Activated T-helper 1 cell treated with anti-CD3 and anti-CD28 coated beads, Interleukin-2, amount 50 U/mL, for 16 hours (primary cell): Measurements from ENCODE around the gene HDHD3.
"Not testable (repeated sequence)": the region's sequence is repeated elsewhere in the genome, so short reads cannot be mapped to it uniquely, and the experiment has no call there.

Experiments used
- DNase-seq, 2 donors: peaks; one replicate each; pipeline ENCODE4 v3.0.0-alpha.2; 2020; ENCODE audit warnings: low read depth in 1 of 2, low spot score in 1 of 2

Gene HDHD3, protein sequence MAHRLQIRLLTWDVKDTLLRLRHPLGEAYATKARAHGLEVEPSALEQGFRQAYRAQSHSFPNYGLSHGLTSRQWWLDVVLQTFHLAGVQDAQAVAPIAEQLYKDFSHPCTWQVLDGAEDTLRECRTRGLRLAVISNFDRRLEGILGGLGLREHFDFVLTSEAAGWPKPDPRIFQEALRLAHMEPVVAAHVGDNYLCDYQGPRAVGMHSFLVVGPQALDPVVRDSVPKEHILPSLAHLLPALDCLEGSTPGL

DNA sequence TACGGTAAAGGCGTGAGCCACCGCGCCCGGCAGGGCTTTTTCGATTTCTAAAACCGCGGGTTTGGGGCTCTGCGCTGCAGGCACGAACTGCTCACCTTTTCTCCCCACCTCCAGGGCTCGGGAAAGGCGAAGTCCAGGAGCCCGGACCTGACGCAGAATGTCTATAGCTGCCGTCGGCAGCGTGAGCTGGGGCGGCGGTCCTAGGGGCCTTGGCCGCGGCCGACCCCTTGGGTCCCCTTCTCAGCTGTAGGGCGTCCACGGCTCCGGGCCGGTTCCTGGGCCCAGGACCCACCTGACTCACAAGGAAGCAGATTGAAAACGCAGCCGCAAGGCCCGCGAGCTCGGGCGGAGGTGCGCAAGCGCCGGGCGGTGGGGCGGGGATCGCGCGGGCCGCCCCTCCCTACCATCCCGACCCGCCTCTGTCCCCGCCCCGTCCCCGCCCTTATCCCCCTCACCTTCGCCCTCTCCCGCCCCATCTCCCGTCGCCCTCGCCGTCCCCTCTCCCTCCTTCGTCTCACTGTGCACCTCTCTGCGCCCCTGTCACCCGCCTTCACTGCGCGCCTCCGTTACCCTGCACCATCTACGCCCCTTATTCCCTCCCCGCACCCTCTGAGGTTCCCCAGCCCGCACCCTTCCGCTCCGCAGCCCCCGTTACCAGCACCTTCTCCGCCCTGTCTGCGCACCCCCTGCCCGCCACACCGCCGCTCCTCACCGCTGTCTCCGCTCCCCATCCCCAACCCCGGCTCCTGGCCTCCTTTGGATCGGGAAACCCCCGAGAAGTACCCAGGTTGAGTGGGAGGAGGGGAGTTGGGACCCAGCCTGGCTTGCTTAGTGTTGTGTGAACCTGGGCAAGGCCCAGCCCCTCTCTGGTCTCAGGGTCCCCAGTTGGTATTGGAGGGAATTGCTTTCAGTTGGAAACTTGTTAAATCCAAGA lies at the start of gene HDHD3:
Gene HDHD3, minus strand, starts transcription at position 353 of the 934 bp plus-strand sequence. CDS start 2,632 bp downstream, outside the sequence.
- DNase-seq: peak; percentile 49 to 75

DNA sequence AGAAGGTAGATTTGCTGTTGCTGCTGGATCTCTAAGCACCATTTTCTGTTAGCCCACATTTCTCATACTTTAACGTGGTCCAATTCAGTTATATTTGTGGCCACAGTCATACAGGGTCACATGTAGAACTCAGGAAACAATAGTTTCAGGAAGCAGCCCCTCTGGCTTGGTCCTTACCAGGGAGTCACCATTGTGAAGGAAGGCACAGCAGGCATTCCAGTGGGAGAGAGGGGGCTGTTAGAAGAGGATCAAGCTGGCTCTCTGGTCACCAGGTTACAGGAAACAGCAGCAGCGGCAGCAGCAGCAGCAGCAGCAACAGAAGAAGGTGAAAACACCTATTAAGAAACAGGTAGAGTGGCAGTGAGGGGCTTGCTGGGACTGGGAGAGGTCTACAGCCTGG lies 48.3 kb upstream of the HDHD3 start:
- no peak for DNase-seq

DNA sequence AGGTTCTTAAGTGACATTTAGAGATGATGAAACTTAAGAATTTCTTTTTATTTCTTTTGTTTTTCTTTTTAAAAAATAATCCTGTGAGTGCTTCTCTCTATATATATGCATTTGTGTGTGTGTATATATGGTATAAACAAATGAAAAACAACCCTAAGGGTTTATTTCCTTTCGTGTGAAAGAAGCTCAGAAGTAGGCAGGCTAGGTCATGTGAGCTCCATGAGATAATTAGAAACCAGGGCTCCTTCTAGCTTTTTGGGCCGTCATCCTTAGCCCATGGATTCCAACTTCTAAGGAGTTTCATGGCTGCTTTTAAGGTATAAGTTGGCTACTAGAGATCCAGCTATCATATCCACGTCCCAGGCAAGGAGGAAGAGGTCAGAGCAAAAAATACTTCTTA lies 44.9 kb upstream of the HDHD3 start:
- DNase-seq: no peak

DNA sequence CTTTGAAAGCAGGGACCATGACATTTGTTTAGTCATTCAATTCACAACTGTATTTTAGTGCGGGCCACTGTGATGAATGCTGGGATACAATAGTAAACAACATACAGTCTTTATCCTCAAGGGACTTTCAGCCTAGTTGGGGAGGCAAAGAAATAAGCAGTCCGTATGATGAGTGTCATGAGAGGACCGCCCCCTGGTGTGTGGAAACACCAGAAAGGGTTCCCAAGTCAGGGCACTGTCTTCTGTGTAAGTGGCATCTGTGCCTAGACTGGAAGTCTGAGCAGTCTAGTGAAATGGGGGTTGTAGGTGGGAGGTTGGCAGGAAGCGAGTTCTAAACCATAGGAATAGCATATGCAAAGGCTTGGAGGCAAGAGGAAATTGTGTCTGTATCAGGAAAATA lies 40.6 kb upstream of the HDHD3 start:
- no peak for DNase-seq

DNA sequence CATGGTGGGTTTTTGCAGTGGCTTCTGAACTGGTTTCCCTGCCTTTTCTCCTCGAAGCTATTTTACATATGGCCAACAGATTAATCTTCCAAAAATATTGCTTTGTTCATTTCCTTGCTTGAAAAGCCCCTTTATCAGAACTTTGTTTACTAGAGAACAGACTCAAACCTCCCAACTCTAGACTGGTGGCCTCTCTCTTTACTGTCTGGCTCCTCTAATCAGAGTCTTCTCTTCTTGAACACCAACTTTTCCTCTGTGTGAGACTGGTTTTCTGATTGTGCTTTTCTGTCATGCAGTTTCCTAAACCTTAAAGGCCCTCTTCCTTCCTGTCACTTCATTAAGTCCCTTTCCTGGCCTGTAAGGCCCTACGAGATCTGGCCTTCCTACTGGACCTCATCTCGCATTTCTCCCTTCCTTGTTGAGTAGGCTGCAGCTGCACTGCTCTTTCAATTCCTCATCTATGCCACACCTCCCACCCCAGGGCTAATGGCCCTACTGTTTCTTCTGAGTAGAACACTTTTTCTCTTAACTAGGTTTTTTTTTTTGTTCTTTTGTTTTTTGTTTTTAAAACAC lies 39.4 kb upstream of the HDHD3 start:
- DNase-seq: no peak

DNA sequence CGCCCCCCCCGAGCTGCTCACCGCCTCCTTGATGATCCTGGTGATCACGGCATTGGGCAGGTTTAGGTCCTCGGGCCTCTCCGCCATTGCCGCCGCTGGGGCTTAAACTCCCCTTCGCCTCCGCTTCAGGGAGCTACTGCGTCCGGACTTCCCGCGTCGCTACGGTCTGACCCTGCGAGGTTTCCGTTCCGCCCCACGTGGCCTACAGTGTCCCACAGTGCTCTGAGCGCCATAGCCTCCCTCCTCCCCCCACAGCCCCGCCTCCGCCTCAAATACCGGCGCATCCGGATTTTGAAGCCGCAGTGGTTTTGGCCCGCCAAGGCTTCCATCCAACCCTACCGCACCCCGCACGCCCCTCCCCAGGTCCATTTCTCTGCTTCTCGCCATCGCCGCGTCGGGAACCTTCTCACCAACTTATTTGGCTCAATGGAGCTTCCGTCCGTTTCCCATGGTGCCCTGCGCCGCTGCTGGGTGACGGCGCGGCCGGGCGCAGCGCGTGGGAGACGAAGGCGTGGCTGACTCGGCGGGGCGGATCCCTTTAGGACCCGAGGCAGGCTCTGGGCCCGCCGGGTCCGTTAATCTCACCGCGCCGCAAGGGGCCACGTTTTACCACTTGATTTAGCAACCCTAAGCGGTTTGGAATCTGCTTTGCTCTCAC lies 33.5 kb upstream of the HDHD3 start, which contains the start of the genes C9orf43 and POLE3:
Gene C9orf43, plus strand, starts transcription at position 541 of the 658 bp plus-strand sequence. CDS start 2,747 bp downstream, outside the sequence.
Gene POLE3, minus strand, starts transcription at position 469 of the 658 bp plus-strand sequence. Its CDS starts 382 bp downstream, at position 87.
- peak; percentile 89 to 90 for DNase-seq

DNA sequence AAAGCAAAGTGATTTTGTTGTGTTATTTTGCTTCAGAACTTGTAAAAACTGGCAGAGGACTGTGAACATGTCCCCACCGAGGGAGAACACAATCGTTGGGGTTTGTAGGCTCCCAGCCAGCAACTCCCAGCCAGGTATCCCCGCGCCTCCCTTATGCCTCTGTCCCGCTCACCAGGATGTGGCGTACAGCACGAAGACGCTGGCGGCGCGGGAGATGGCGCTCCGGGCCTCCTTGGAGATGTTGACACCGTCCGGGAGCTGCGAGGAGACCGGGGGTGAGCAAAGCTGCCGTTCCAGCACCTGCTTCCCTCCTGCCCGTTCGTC lies 33.1 kb upstream of the HDHD3 start:
- DNase-seq: no peak

DNA sequence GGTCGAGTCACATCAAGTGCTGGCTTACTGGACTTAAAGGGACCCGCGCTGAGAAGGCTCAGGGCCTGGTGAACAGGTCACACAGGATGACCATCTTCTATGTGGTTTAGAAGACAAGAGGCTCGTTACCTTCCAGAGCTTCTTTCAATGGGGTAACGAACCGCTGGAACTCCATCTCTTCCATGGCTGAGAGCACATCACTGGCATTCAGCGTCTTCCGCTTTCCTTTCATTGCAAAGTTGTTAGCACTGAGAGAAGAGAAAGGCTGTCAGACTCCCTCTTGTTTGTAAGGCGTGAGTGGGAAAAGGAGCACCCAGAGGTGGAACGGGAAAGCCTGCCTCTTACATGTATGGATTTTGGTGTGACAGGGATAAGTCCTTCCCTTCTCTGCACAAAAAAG lies 32.7 kb upstream of the HDHD3 start:
- no peak for DNase-seq

DNA sequence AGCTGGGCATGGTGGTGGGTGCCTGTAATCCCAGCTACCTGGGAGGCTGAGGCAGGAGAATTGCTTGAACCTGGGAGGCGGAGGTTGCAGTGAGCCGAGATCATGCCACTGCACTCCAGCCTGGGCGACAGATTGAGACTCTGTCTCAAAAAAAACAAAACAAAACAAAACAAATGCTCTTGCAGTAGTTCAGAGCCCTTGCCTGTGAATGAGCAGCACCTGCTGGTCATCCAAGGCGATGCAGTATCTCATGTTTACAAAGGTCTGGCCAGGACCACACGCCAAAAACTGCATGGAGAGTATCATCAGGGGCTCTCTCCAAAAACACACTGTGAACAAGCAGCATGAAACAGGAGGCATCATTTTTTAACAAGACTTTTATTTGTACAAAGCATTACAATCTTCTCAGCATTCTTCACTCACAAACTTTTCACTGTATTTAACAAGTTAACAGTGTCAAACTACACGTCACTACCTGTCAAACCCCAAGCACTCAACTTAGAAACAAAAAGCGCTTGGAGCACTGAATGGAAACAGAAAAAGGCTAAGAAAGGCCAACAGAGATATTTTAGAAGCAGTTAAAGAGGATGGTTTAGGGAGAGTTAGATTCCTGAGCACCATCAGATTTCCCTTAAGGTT lies 30.2 kb upstream of the HDHD3 start:
- peak in 1 of 2 donors; percentile 15 for DNase-seq

DNA sequence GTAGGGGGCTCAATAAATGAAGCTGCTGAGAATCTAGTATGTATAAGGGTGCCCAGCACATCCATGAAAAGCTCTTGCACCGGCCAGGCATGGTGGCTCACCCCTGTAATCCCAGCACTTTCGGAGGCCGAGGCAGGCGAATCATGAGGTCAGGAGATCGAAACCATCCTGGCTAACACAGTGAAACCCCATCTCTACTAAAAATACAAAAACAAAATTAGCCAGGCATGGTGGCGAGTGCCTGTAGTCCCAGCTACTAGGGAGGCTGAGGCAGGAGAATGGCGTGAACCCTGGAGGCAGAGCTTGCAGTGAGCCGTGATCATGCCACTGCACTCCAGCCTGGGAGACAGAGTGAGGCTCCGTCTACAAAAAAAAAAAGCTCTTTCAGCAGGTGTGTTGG lies 29.6 kb upstream of the HDHD3 start:
- DNase-seq: not testable (repeated sequence)

DNA sequence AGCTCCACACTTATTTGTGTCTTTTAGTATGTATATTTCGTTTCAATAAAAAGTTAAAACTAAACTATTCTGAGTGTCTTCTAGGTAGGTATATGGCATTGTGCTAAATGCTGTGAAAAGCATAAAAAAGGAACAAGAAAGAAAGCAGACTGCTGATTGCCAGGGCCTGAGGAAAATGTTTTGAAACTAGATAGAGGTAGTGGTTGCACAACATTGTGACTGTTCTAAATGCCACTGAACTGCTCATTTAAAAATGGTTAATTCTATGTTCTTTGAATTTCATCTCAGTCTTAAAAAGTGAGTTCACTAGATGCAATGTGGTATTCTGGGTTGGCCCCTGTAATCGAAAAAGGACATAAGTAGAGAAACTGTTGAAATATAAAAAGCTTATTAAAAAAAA lies 26.9 kb upstream of the HDHD3 start:
- no peak for DNase-seq

DNA sequence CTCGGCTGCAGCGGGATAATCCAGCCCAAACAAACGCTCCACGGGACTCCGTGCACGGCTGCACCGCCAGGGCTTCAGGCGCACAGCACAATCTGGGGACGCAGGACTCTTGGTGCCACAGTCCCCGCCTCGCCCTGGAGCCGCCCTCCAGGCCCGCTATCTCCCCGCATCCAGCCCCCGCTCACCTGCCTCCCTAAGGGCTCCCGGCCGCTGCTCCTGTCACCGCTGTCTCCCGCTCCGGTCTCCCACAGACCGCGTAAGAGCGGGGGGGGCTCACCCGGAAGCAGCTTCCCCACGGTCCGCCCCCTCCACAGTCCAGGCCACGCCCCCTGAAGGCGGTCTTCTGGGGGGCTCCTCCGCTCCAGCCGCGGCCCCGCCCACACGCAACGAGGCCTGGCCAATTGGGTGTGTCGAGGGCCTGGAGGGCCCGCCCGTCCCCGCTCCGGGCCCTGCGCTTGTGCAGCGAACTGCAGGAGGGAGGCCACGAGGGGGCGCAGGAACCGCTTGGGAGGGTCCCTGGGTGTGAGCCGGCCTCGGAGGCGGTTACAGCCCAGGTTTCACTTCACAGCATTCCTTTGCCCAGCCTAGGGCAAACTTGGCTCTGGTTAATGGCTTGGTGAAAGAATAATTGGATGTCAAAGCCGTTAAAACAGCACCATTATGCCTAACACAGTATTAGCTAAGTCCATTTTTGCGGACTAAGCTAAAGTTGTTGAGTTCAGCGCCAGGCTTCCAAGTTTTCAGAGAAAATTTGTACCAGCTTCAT lies 24.4 kb upstream of the HDHD3 start, which contains the start of gene ALAD:
Gene ALAD, minus strand, starts transcription at position 258 of the 766 bp plus-strand sequence. CDS start 7,725 bp downstream, outside the sequence.
- DNase-seq: peak; percentile 99

DNA sequence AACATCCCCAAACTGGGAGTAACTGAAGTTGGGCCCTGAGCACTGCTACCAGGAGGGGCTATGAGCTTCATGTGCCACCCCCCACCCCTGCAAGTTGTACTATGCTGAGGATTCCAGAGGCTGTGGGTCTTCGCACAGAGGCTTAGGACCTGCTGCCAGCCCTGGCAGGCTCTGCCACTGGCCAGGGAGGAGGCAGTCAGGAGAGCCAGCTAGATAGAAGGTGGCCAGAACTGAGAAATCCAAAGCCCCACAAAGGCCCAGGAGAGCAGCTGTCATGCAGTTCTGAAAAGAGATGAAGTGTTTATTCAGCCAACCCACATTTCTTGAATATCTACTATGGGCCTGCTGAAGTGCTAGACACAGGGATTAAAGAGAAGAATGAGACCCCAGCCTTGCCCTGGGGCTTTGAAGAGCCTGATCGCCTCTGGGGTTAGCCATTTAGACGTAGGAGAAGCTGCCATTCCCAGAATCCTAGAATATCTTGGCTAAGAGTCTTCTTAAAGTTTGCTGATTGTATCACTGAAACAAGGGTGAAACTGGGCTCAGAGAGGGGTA lies 22.9 kb upstream of the HDHD3 start:
- no peak for DNase-seq

DNA sequence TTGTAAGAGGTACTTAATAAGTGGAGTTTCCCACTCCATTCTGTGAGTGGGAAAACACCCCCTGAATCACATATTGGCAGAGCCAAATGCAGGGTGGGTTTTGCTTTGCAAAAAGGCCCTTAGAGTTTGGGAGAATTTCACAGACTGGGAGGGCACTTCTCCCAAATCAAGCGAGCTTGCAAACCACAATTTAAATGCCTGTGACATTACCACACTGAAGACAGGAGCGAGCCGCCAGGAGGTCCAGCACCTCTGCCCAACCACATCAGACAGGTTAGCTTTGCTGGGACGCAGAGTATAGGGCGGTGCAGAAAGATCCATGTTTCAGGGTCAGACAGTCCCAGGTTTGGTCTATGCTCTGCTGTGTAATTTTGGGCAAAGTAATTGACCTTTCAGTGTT lies 22.0 kb upstream of the HDHD3 start:
- DNase-seq: no peak

DNA sequence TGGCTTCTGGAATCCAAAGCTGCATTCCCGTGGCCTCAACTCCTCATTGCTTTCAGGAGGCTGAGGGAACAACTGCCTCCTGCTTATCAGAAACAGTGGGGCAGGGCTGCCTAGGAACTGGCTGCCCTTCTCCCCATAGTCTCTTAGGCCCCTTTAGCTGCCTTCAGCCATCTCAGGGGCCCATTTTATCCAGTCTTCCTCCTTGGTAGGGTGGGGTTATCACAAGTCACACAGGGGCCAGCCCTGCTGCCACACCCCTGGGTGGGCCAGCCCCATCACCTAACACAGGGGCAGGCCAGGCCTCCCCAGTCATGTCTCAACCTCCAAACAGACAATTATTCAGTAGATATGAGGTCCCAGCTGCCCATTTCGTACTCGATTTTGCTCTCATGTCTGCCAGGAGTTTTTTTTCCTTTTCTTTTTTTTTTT lies 20.4 kb upstream of the HDHD3 start:
- no peak for DNase-seq

DNA sequence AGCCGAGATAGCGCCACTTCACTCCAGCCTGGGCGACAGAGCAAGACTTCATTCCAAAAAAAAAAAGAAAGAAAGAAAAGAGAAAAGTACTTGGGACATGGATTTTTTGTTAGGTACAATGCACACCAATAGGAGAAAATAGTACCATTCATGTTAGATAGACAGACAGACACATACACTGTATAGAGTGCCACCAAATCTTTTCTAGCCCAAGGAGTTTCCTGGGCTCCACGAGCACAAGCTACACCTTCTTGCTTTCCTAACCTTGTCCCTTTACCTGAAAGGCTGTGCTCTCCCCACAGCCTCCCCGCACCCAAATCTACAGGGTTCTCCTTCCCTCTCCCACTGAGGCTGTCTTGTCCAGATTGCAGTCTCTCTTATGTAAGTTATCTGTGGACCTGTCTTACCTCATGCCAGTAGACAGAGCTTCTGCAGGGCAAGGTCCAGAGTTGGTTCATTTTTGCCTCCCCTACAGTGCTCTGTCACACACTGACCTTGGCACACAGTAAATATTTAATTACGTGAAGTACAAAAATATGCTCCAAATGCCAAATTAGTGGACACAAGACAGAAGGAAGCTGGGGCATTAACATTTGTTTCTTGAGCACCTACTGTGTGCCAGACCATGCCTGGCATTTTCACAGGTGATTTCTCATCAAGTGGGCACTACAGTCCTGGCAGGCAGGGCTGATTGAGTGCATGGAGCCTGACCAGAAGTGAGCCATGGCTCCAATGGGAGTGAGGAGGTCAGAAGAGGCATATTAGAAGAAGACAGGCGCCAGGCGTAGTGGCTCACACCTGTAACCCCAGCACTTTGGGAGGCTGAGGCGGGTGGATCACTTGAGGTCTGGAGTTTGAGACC lies 18.4 kb upstream of the HDHD3 start:
- DNase-seq: no peak

DNA sequence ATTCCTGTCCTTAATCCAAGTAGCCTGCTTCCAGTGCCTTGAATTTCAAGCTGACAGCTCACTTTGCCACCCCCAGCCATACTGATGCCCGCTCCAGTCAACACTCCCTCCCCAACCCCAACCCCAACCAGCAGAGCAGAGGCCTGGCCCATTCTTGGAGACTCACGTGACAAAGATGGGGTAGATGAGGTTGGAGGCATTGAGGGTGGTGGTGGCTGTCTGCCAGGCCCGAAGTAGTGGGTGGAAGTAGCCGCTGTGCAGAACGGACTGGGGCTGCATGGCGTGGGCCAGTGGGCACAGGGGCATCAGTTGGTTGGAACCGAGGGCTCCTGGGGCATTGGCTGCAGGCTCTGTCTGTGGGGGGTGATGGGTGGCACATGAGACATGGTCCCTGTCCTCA lies 16.5 kb upstream of the HDHD3 start:
- DNase-seq: no peak

DNA sequence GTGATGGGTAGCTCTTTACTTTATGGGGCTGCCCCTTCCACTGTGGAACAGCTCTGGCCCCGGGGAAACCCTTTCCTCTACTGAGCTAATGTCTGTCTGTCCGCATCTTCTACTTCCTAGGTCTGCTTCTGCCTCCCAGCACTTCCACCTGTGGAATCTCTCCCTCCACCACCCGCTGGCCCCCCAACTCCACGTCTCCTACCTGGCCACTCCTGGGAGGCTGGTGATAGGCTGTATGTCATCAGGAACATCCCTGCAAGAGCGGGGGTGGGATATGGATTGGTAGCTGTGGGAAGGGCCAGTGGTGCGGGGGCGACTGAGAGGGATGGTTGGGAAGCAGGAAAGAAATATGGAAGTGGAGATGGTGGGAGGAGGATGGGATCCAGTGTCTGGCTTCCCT lies 15.1 kb upstream of the HDHD3 start:
- DNase-seq: no peak
